ENCODE results near the gene SLC27A1.

DNA sequence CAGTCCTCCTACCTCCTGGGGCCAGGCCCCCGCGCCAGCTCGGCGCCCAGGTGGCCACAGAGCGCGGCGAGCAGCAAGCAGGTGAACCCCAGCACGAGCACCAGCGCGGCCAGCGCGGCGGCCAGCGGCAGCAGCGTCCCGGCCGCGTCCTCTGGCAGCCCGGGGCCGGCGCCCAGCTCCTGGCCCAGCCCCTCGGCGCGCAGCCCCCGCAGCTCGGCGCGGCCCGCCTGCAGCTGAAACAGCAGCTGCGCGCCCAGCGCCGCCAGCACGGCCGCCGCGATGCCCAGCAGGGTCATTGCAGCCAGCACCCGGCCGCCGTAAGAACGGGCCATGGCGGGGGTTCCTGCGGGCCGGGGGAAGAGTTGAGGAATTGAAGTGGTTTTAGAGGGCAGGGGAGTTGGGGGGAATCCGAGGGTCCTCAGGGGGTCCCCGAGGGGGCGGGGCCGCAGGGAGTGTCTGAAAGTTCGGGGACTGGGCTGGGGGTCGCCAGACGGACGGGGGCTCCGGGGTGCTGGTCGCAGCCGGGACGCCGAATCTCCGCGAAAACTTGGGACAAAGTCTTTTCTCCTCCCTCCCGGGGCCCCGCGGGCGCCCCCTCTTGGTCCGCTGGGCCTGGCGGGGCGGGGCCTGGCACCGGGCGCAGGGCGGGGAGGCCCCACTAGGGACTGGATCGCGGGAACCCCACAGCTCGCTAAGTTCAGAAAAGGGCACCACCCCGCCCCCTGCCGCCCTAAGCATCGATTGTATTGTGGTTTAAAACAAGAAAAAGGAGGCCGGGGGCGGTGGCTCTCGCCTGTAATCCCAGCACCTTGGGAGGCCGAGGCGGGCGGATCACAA is 22.0 kb upstream of the SLC27A1 start, which contains the start of gene TMEM221:
- TF ChIP-seq EZH2 (IDR thresholded peaks at IDR 0.05; ENCODE audit: borderline replicate concordance, low read depth, low read length) (no peak), E2F1 (CRISPR knock-in tag; IDR thresholded peaks at IDR 0.05) (no peak), CTCF (IDR thresholded peaks at IDR 0.05 in 2 of 3, conservative IDR thresholded peaks at IDR 0.05 in 1 of 3; ENCODE audit: insufficient read depth in 2 of 3, low read depth in 1 of 3, low read length in 3 of 3) (peak; percentile 53 to 80 (median 69)), STAT5B (CRISPR knock-in tag; IDR thresholded peaks at IDR 0.05) (no peak)
